DOHH2 (cell line): ENCODE measurements around the gene VEGFC.

Source experiments
- H3F3A ChIP-seq: fragments of 200-600 bp; sonication (generic), shearing (Covaris generic); 2 replicates; pipeline ENCODE4 v1.6.0; 2016; ENCODE audit warnings: antibody characterized with exemption, mild to moderate bottlenecking; ENCODE audit not compliant: control insufficient read depth, insufficient read depth
- H3K27ac ChIP-seq: fragments of 200-600 bp; sonication (generic); 2 replicates; pipeline ENCODE4 v1.5.1; 2014; ENCODE audit warnings: low read depth, mild to moderate bottlenecking, low read length, moderate library complexity
- H3K27me3 ChIP-seq: fragments of 200-600 bp; sonication (generic); 2 replicates; pipeline ENCODE4 v1.6.1; 2014; ENCODE audit warnings: mild to moderate bottlenecking, low read length, mixed read lengths; ENCODE audit not compliant: control insufficient read depth
- H3K36me3 ChIP-seq: fragments of 200-600 bp; sonication (generic); 2 replicates; pipeline ENCODE4 v1.6.1; 2014; ENCODE audit warnings: mild to moderate bottlenecking, low read length, moderate library complexity, mixed read lengths; ENCODE audit not compliant: control insufficient read depth
- H3K4me1 ChIP-seq: fragments of 200-600 bp; sonication (generic); 2 replicates; pipeline ENCODE4 v1.6.1; 2014; ENCODE audit warnings: mild to moderate bottlenecking, low read length, mixed read lengths; ENCODE audit not compliant: control insufficient read depth
- H3K4me2 ChIP-seq: fragments of 200-600 bp; sonication (generic); 2 replicates; pipeline ENCODE4 v1.6.0; 2014; ENCODE audit warnings: mild to moderate bottlenecking, low read length, moderate library complexity
- H3K4me3 ChIP-seq: fragments of 200-600 bp; sonication (generic); 2 replicates; pipeline ENCODE4 v1.5.1; 2014; ENCODE audit warnings: mild to moderate bottlenecking, low read length, mixed read lengths
- H3K79me2 ChIP-seq: fragments of 200-600 bp; sonication (generic); 2 replicates; pipeline ENCODE4 v1.6.1; 2014; ENCODE audit warnings: mild to moderate bottlenecking, low read length, mixed read lengths; ENCODE audit not compliant: control insufficient read depth
- H3K9me2 ChIP-seq: fragments of 200-600 bp; sonication (generic); replicated peaks from 2 replicates; pipeline ENCODE4 v1.6.1; 2014; ENCODE audit warnings: mild to moderate bottlenecking, low read length, mixed read lengths; ENCODE audit not compliant: control insufficient read depth
- H3K9me3 ChIP-seq: fragments of 200-600 bp; sonication (generic); 2 replicates; pipeline ENCODE4 v1.6.1; 2014; ENCODE audit warnings: antibody characterized with exemption, low read length, mixed read lengths; ENCODE audit not compliant: control insufficient read depth, insufficient read depth
- H4K20me1 ChIP-seq: fragments of 200-600 bp; sonication (generic); 2 replicates; pipeline ENCODE4 v1.6.0; 2014; ENCODE audit warnings: low read depth, mild to moderate bottlenecking, antibody characterized with exemption, low read length, moderate library complexity; ENCODE audit not compliant: control insufficient read depth, insufficient read depth
- EZH2phosphoT487 ChIP-seq: fragments of 200-600 bp; sonication (generic); IDR thresholded peaks from 2 replicates; pipeline ENCODE4 v1.6.1; 2017; ENCODE audit warnings: borderline replicate concordance, mild to moderate bottlenecking, antibody characterized with exemption, low read length, moderate library complexity, mixed read lengths
- TF ChIP-seq, protein P1 (sequence below): fragments of 200-600 bp; sonication (generic); IDR thresholded peaks from one replicate; pipeline ENCODE4 v1.5.1; 2014; ENCODE audit warnings: antibody characterized with exemption, mild to moderate bottlenecking, low read depth, low read length; ENCODE audit not compliant: poor library complexity, severe bottlenecking

The VEGFC gene

DNA sequence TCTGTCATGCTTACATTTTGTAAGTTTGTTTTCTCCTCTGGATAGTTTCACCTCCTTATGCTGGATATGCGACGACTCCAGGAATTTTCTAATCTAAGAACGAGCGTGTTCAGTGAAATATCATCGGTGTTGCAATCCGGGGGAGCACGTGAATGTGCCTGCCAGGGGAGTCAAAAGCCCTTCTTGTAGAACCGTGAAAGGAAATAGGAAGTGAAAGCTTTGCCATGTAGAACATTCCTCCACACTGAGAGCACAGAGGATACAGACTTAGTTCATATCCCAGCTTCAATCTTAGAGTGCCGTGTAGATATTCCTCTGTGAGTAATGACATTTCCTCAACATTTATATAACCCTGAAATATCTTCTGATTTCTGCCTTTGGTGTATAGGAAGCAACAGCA, 121.2 kb downstream of the VEGFC start:
- no peaks in the 10 kb centered on the region for H3K4me1 ChIP-seq
- TF ChIP-seq EZH2phosphoT487: no peak
- TF ChIP-seq, protein P1, sequence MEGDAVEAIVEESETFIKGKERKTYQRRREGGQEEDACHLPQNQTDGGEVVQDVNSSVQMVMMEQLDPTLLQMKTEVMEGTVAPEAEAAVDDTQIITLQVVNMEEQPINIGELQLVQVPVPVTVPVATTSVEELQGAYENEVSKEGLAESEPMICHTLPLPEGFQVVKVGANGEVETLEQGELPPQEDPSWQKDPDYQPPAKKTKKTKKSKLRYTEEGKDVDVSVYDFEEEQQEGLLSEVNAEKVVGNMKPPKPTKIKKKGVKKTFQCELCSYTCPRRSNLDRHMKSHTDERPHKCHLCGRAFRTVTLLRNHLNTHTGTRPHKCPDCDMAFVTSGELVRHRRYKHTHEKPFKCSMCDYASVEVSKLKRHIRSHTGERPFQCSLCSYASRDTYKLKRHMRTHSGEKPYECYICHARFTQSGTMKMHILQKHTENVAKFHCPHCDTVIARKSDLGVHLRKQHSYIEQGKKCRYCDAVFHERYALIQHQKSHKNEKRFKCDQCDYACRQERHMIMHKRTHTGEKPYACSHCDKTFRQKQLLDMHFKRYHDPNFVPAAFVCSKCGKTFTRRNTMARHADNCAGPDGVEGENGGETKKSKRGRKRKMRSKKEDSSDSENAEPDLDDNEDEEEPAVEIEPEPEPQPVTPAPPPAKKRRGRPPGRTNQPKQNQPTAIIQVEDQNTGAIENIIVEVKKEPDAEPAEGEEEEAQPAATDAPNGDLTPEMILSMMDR: no peak
- no peak overlapping the region for H3K4me2 ChIP-seq
- no peaks in the 10 kb centered on the region for H3K36me3 ChIP-seq
- H3K27ac ChIP-seq: no peak overlapping the region
- H3K79me2 ChIP-seq: no peaks in the 10 kb centered on the region
- H4K20me1 ChIP-seq: no peaks in the 10 kb centered on the region
- H3K4me3 ChIP-seq: no peak overlapping the region
- no peaks in the 10 kb centered on the region for H3F3A ChIP-seq
- no peaks in the 10 kb centered on the region for H3K9me2 ChIP-seq
- H3K9me3 ChIP-seq: no peaks in the 10 kb centered on the region
- no peaks in the 10 kb centered on the region for H3K27me3 ChIP-seq

DNA sequence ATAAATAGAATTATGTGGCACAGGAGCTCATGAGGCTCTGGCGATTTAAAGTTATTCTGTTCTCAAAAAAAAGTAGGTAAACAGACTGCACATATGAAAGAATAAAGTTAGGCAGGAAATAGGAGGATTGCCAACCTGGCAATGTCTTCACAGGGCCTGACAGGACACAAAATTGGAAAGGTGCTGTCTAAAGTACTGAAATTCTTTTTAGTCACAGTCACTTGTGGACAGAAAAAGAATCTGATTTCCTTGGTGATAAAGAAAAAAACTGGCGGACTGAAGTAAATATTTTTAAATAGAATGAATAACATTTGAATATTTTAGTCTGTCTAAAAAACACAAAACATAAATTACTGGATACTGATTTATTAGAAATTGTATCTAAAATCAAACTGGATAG, 124.4 kb downstream of the VEGFC start:
- no peaks in the 10 kb centered on the region for H3F3A ChIP-seq

DNA sequence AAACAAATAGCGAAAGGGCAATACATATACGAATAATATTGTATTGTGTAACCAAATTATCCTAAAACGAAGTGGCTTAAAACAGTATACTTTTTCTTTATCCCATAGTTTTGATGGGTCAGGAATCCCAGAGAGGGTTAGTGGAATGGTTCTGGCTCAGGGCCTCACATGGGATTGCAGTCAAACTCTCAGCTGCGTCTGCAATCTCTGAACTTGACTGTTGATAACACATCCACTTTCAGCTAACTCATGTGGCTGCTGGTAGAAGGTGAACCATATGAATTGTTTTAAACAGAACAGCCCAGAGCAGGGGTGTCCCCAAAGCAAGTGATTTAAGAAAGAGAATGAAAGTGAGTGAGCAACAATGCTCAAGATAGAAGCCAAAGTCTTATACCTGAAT, 127.8 kb downstream of the VEGFC start:
- no peaks in the 10 kb centered on the region for H3K9me3 ChIP-seq
- no peak overlapping the region for H3K4me2 ChIP-seq
- no peaks in the 10 kb centered on the region for H3K27me3 ChIP-seq
- no peak overlapping the region for H3K4me3 ChIP-seq
- H3F3A ChIP-seq: no peaks in the 10 kb centered on the region
- no peak overlapping the region for H3K27ac ChIP-seq
- no peak for TF ChIP-seq EZH2phosphoT487
- TF ChIP-seq, protein P1: no peak
- no peaks in the 10 kb centered on the region for H3K79me2 ChIP-seq
- no peaks in the 10 kb centered on the region for H4K20me1 ChIP-seq
- no peaks in the 10 kb centered on the region for H3K36me3 ChIP-seq
- H3K4me1 ChIP-seq: no peaks in the 10 kb centered on the region
- H3K9me2 ChIP-seq: no peaks in the 10 kb centered on the region

More for the DNA sequence above, 124.4 kb downstream of the VEGFC start:
- Histone ChIP-seq H3K4me3 (no peak overlapping the region), H3K4me1 (no peaks in the 10 kb centered on the region), H4K20me1 (no peaks in the 10 kb centered on the region), H3K36me3 (no peaks in the 10 kb centered on the region), H3K9me2 (no peaks in the 10 kb centered on the region), H3K79me2 (no peaks in the 10 kb centered on the region), H3K4me2 (no peak overlapping the region), H3K27ac (no peak overlapping the region), H3K9me3 (no peaks in the 10 kb centered on the region), H3K27me3 (no peaks in the 10 kb centered on the region)
- no peak for TF ChIP-seq EZH2phosphoT487
- TF ChIP-seq, protein P1: no peak

DNA sequence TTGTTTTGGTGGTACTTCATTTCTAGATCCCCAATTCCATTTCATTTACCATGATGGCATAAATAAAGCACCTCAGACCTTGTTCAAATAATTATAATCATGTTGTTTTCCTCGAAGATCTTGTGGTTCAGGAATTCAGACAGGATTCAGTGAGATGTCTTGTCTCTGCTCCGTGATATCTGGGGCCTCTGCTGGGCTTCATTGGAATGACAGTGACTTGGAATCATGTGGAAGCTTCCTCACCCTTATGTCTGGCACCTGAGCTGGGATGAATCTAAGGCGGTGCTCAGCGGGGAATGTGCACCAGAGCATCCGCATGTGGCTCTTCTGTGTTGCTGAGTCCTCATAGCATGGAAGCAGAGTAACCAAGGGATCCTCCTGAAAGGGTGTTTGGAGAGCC, 132.2 kb downstream of the VEGFC start:
- H3K27ac ChIP-seq: no peak overlapping the region
- H3K4me2 ChIP-seq: no peak overlapping the region
- H3K4me1 ChIP-seq: no peaks in the 10 kb centered on the region
- no peaks in the 10 kb centered on the region for H3K36me3 ChIP-seq
- no peak for TF ChIP-seq EZH2phosphoT487
- TF ChIP-seq, protein P1: no peak
- no peaks in the 10 kb centered on the region for H4K20me1 ChIP-seq
- no peaks in the 10 kb centered on the region for H3K9me2 ChIP-seq
- no peaks in the 10 kb centered on the region for H3F3A ChIP-seq
- no peak overlapping the region for H3K4me3 ChIP-seq
- no peaks in the 10 kb centered on the region for H3K27me3 ChIP-seq
- no peaks in the 10 kb centered on the region for H3K9me3 ChIP-seq
- no peaks in the 10 kb centered on the region for H3K79me2 ChIP-seq
